Measurements from ENCODE around the gene CAPN3.
A peak's percentile ranks its signal among the peaks of the same experiment; 100 is the strongest.

CAPN3 gene

GRCh38 chr15:42343596-42344232, 15.6 kb upstream of the CAPN3 start:
- TF ChIP-seq CTCF (IDR thresholded peaks at IDR 0.05; ENCODE audit: control insufficient read depth, insufficient read depth, low read depth, low read length, missing control alignments) = no peak
- DNase-seq (ENCODE audit: low read depth) = no peak
- H3K4me3 ChIP-seq (ENCODE audit: control insufficient read depth, low read depth, low read length) = no peak overlapping the region

- no peak for TF ChIP-seq CTCF (IDR thresholded peaks at IDR 0.05; ENCODE audit: control insufficient read depth, insufficient read depth, low read depth, low read length, missing control alignments)
- peak; percentile 70 for DNase-seq (ENCODE audit: low read depth)
- H3K4me3 ChIP-seq (ENCODE audit: control insufficient read depth, low read depth, low read length) = no peak overlapping the region
Measured at GRCh38 chr15:42344763-42345162, 14.5 kb upstream of the CAPN3 start.

GRCh38 chr15:42345504-42345903, 13.8 kb upstream of the CAPN3 start:
- DNase-seq (ENCODE audit: low read depth) = no peak

GRCh38 chr15:42348083-42348482, 11.2 kb upstream of the CAPN3 start:
- TF ChIP-seq CTCF (IDR thresholded peaks at IDR 0.05; ENCODE audit: control insufficient read depth, insufficient read depth, low read depth, low read length, missing control alignments) = no peak
- DNase-seq (ENCODE audit: low read depth) = peak; percentile 50
- H3K4me3 ChIP-seq (ENCODE audit: control insufficient read depth, low read depth, low read length) = no peak overlapping the region

More at GRCh38 chr15:42345504-42345903, 13.8 kb upstream of the CAPN3 start:
- TF ChIP-seq CTCF (IDR thresholded peaks at IDR 0.05; ENCODE audit: control insufficient read depth, insufficient read depth, low read depth, low read length, missing control alignments) = no peak
- H3K4me3 ChIP-seq (ENCODE audit: control insufficient read depth, low read depth, low read length) = no peak overlapping the region

GRCh38 chr15:42349186-42349585, 10.1 kb upstream of the CAPN3 start:
- no peak overlapping the region for H3K4me3 ChIP-seq (ENCODE audit: control insufficient read depth, low read depth, low read length)
- TF ChIP-seq CTCF (IDR thresholded peaks at IDR 0.05; ENCODE audit: control insufficient read depth, insufficient read depth, low read depth, low read length, missing control alignments) = no peak
- DNase-seq (ENCODE audit: low read depth) = no peak

GRCh38 chr15:42352401-42352800, 6.9 kb upstream of the CAPN3 start:
- DNase-seq (ENCODE audit: low read depth) = no peak

More at GRCh38 chr15:42352401-42352800, 6.9 kb upstream of the CAPN3 start:
- TF ChIP-seq CTCF (IDR thresholded peaks at IDR 0.05; ENCODE audit: control insufficient read depth, insufficient read depth, low read depth, low read length, missing control alignments) = no peak
- H3K4me3 ChIP-seq (ENCODE audit: control insufficient read depth, low read depth, low read length) = no peak overlapping the region

Measured in AG09309 (cell line).